ENCODE measurements around the gene PSEN1. TPM values are rescaled to one million over a fixed set of nuclear protein-coding genes. Genes with fewer than 3 reads are reported as not detected.

PSEN1 gene
- total RNA-seq, 1 experiment from 2014 or later = 26.9 TPM

DNA sequence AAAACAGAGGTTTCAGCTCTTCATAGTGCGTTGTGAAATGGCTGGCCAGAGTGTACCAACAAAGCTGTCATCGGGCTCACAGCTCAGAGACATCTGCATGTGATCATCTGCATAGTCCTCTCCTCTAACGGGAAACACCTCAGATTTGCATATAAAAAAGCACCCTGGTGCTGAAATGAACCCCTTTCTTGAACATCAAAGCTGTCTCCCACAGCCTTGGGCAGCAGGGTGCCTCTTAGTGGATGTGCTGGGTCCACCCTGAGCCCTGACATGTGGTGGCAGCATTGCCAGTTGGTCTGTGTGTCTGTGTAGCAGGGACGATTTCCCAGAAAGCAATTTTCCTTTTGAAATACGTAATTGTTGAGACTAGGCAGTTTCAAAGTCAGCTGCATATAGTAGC lies 86.7 kb downstream of the PSEN1 start:
- Histone ChIP-seq H3K9me2 (ENCODE audit: insufficient read depth) (no peaks in the 10 kb centered on the region), H3K4me3 (replicated peaks in 1 of 2; ENCODE audit: low read depth in 1 of 2, low read length in 2 of 2) (no peak overlapping the region), H3K4me1 (ENCODE audit: control insufficient read depth in 1 of 2, insufficient read depth in 2 of 2, low read length in 2 of 2) (no peaks in the 10 kb centered on the region), H4K20me1 (ENCODE audit: insufficient read depth) (no peaks in the 10 kb centered on the region), H3K4me2 (ENCODE audit: low read length) (no peak overlapping the region), H2AFZ (ENCODE audit: low read depth, low read length, poor library complexity, severe bottlenecking) (no peak overlapping the region), H3K9me3 (ENCODE audit: control insufficient read depth in 1 of 2, insufficient read depth in 1 of 2, low read depth in 1 of 2, low read length in 2 of 2) (no peaks in the 10 kb centered on the region), H3K9ac (ENCODE audit: low read length) (no peak overlapping the region), H3K27me3 (ENCODE audit: insufficient read depth, low read length) (no peaks in the 10 kb centered on the region), H3K27ac (ENCODE audit: low read depth, low read length) (no peak overlapping the region), H3K79me2 (ENCODE audit: insufficient read depth, low read length) (no peaks in the 10 kb centered on the region), H3K36me3 (ENCODE audit: control insufficient read depth in 1 of 2, insufficient read depth in 2 of 2, low read length in 2 of 2) (peaks cover 3 to 8% of the 10 kb centered on the region in 2 experiments; a peak in 3 of 4 replicates)
- POLR2A ChIA-PET = no interaction called here
- no TSS peak for BruUV-seq (replicated peaks)
- DNase-seq (ENCODE audit: low read depth, low spot score) (no peak), ATAC-seq (no peak)
- CTCF ChIA-PET = no interaction called here
- TF ChIP-seq SRF (IDR thresholded peaks at IDR 0.05; ENCODE audit: low read depth) = no peak
- no peak for TF ChIP-seq POLR2AphosphoS5 (IDR thresholded peaks at IDR 0.05; ENCODE audit: low read depth, low read length)
- no peak for TF ChIP-seq EZH2 (IDR thresholded peaks at IDR 0.05)
- TF ChIP-seq ATF3 (IDR thresholded peaks at IDR 0.05) = no peak
- TF ChIP-seq SP1 (IDR thresholded peaks at IDR 0.05; ENCODE audit: low read depth) = no peak
- TF ChIP-seq TCF7L2 (IDR thresholded peaks at IDR 0.05; ENCODE audit: borderline replicate concordance, extremely low read depth, insufficient read depth, insufficient read length) = no peak
- TF ChIP-seq POLR2A (IDR thresholded peaks at IDR 0.05; ENCODE audit: borderline replicate concordance, extremely low read depth, insufficient read depth, insufficient read length) = no peak
- no peak for TF ChIP-seq ZFX (IDR thresholded peaks at IDR 0.05)
- no peak for TF ChIP-seq SIN3A (IDR thresholded peaks at IDR 0.05; ENCODE audit: low read depth)
- TF ChIP-seq ZNF274 (IDR thresholded peaks at IDR 0.05; ENCODE audit: low read depth, low read length) = no peak
- intact Hi-C loops (cut with micrococcal nuclease) = no loop called here
- RAD21 ChIA-PET (ENCODE audit: low non-redundant PET in 1 of 2, low total read pairs in 2 of 2, uncharacterized antibody in 2 of 2, unreplicated experiment in 2 of 2) = no interaction called here

DNA sequence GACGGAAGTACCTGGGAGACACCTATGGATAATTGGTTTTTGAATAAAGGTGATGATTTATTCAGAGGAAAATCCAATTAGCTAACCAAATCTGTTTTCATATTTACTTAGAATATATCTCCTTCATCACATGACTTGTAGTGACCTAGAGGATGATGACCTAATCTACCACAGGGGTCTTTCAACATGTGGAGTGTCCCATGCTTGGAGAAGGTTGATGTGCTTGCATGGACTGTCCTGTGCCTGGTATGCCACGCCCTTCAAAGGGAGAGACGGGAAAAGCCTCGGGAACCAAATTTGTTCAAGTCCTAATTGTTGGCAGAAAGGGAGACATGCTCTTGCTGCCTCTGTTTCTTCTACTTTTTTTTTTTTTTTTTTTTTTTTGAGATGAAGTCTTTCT lies 89.2 kb downstream of the PSEN1 start:
- BruUV-seq (replicated peaks) = no TSS peak
- H3K9me2 ChIP-seq (ENCODE audit: insufficient read depth) = no peaks in the 10 kb centered on the region
- ChIA-PET CTCF (no interaction called here), RAD21 (ENCODE audit: low non-redundant PET in 1 of 2, low total read pairs in 2 of 2, uncharacterized antibody in 2 of 2, unreplicated experiment in 2 of 2) (no interaction called here), POLR2A (no interaction called here)
- intact Hi-C loops (cut with micrococcal nuclease) = no loop called here
- H3K27ac ChIP-seq (ENCODE audit: low read depth, low read length) = no peak overlapping the region
- H3K36me3 ChIP-seq (ENCODE audit: control insufficient read depth in 1 of 2, insufficient read depth in 2 of 2, low read length in 2 of 2) = no peaks in the 10 kb centered on the region
- H3K9me3 ChIP-seq (ENCODE audit: control insufficient read depth in 1 of 2, insufficient read depth in 1 of 2, low read depth in 1 of 2, low read length in 2 of 2) = no peaks in the 10 kb centered on the region
- no peaks in the 10 kb centered on the region for H3K79me2 ChIP-seq (ENCODE audit: insufficient read depth, low read length)
- ATAC-seq (no peak), DNase-seq (ENCODE audit: low read depth, low spot score) (no peak)
- no peak overlapping the region for H3K4me3 ChIP-seq (replicated peaks in 1 of 2; ENCODE audit: low read depth in 1 of 2, low read length in 2 of 2)
- H2AFZ ChIP-seq (ENCODE audit: low read depth, low read length, poor library complexity, severe bottlenecking) = no peak overlapping the region
- H3K9ac ChIP-seq (ENCODE audit: low read length) = no peak overlapping the region
- TF ChIP-seq POLR2A (IDR thresholded peaks at IDR 0.05; ENCODE audit: borderline replicate concordance, extremely low read depth, insufficient read depth, insufficient read length) (no peak), JUND (IDR thresholded peaks at IDR 0.05) (no peak), CEBPB (IDR thresholded peaks at IDR 0.05; ENCODE audit: low read depth) (no peak), ATF3 (IDR thresholded peaks at IDR 0.05) (no peak), YY1 (IDR thresholded peaks at IDR 0.05; ENCODE audit: extremely low read depth, insufficient replicate concordance, low read depth, low read length) (no peak), EGR1 (IDR thresholded peaks at IDR 0.05; ENCODE audit: low read depth) (no peak)
- TF ChIP-seq, protein P1, sequence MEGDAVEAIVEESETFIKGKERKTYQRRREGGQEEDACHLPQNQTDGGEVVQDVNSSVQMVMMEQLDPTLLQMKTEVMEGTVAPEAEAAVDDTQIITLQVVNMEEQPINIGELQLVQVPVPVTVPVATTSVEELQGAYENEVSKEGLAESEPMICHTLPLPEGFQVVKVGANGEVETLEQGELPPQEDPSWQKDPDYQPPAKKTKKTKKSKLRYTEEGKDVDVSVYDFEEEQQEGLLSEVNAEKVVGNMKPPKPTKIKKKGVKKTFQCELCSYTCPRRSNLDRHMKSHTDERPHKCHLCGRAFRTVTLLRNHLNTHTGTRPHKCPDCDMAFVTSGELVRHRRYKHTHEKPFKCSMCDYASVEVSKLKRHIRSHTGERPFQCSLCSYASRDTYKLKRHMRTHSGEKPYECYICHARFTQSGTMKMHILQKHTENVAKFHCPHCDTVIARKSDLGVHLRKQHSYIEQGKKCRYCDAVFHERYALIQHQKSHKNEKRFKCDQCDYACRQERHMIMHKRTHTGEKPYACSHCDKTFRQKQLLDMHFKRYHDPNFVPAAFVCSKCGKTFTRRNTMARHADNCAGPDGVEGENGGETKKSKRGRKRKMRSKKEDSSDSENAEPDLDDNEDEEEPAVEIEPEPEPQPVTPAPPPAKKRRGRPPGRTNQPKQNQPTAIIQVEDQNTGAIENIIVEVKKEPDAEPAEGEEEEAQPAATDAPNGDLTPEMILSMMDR (IDR thresholded peaks at IDR 0.05 in 2 of 3, conservative IDR thresholded peaks at IDR 0.05 in 1 of 3; ENCODE audit: borderline replicate concordance in 1 of 3, insufficient read depth in 1 of 3, low read depth in 2 of 3, low read length in 2 of 3) = no peak
- H3K4me2 ChIP-seq (ENCODE audit: low read length) = no peak overlapping the region
- H3K4me1 ChIP-seq (ENCODE audit: control insufficient read depth in 1 of 2, insufficient read depth in 2 of 2, low read length in 2 of 2) = no peaks in the 10 kb centered on the region
- no peaks in the 10 kb centered on the region for H4K20me1 ChIP-seq (ENCODE audit: insufficient read depth)
- H3K27me3 ChIP-seq (ENCODE audit: insufficient read depth, low read length) = no peaks in the 10 kb centered on the region

Measured in HCT116 (cell line).